Transverse colon (tissue), 4 donors: Measurements from ENCODE around the gene CACNA1C.

Experiments used
- CTCF ChIP-seq, 5 experiments: fragments of 200-600 bp in 3 of 5; fragments of 450-650 bp in 2 of 5; sonication (generic) in 3 of 5; IDR thresholded peaks; 1 replicate in 2 of 5; 2 replicates in 3 of 5; pipeline ENCODE4 v1.5.1; 2016 to 2017; ENCODE audit warnings: antibody characterized with exemption in 5 of 5, inconsistent platforms in 3 of 5, mild to moderate bottlenecking in 2 of 5, moderate library complexity in 1 of 5
- POLR2A ChIP-seq: fragments of 450-650 bp; IDR thresholded peaks from one replicate; pipeline ENCODE4 v1.6.1; 2016; ENCODE audit warnings: antibody characterized with exemption, mild to moderate bottlenecking, moderate library complexity
- POLR2AphosphoS5 ChIP-seq, 3 donors: sonication (generic); formaldehyde crosslinking; IDR thresholded peaks; one replicate each; pipeline ENCODE4 v1.6.1; 2016; ENCODE audit warnings: antibody characterized with exemption in 3 of 3

GRCh38 chr12:2236506-2237294, 183.9 kb downstream of the CACNA1C start:
- TF ChIP-seq CTCF (IDR thresholded peaks at IDR 0.05) (no peak), POLR2A (no peak), POLR2AphosphoS5 (IDR thresholded peaks at IDR 0.05) (no peak)
